Colonic mucosa (tissue), 4 donors: ENCODE measurements around the gene DPY30. TPM values are rescaled to one million over a fixed set of nuclear protein-coding genes. Genes with fewer than 3 reads are reported as not detected.
"Not testable (repeated sequence)": the region's sequence is repeated elsewhere in the genome, so short reads cannot be mapped to it uniquely, and the experiment has no call there.

Experiments
- DNase-seq: peaks from one replicate; pipeline ENCODE4 v3.0.0-alpha.2; 2020
- H3K27ac ChIP-seq: fragments of 200-600 bp; one replicate; pipeline ENCODE4 v1.8.0; 2021
- H3K27me3 ChIP-seq: fragments of 200-600 bp; one replicate; pipeline ENCODE4 v1.8.0; 2021
- H3K36me3 ChIP-seq: fragments of 200-600 bp; one replicate; pipeline ENCODE4 v1.8.0; 2021
- H3K4me1 ChIP-seq: fragments of 200-600 bp; one replicate; pipeline ENCODE4 v1.8.0; 2021; ENCODE audit warnings: mild to moderate bottlenecking
- H3K4me3 ChIP-seq: fragments of 200-600 bp; one replicate; pipeline ENCODE4 v1.8.0; 2021
- H3K9ac ChIP-seq, 2 donors: one replicate each; pipeline ENCODE4 v1.7.0; 2013; ENCODE audit warnings: control low read depth in 2 of 2, low read depth in 2 of 2, low read length in 2 of 2
- H3K9me3 ChIP-seq: fragments of 200-600 bp; one replicate; pipeline ENCODE4 v1.8.0; 2021
- CTCF ChIP-seq: fragments of 200-600 bp; IDR thresholded peaks from one replicate; pipeline ENCODE4 v1.8.0; 2022; ENCODE audit warnings: antibody characterized with exemption, mild to moderate bottlenecking
- intact Hi-C: fragments of 100-400 bp; cut with DNase I; formaldehyde crosslinking; loops from one replicate; pipeline ENCODE4 v1.14.1; 2022
- total RNA-seq, 2 donors: library from RNA; stranded (reverse); fragmentation: NEBNext Ultra II Directional in 1 of 2; extraction: Animal tissue kit (Norgen Biotek cat#: 25700) in 1 of 2; gene quantifications; one replicate each; pipeline ENCODE4 v1.2.1, GENCODE V29; 2021
- donor health status: healthy.
- donor health status: DM: no; HTN: no; CAD: no.
- donor health status: DM: no; HTN: no; CAD: no.

The DPY30 gene
- total RNA-seq, 2 donors from 2014 or later = 57.1 to 61.8 TPM

GRCh38 chr2:32063310-32064020, 23.9 kb upstream of the DPY30 start, which contains the start of gene SPAST:
Gene SPAST (plus strand): TSS chr2:32063556. CDS start chr2:32063832, 276 bp downstream.
- peak; percentile 33 for TF ChIP-seq CTCF
- intact Hi-C loops = loop anchor here (2.0 kb wide), 1 partner anchor 55 kb away; no protein-coding TSS in a partner anchor
- no peaks in the 10 kb centered on the region for H3K36me3 ChIP-seq
- peak within 1 kb of the TSS; percentile 73 to 77 for H3K9ac ChIP-seq
- peak within 1 kb of the TSS; percentile 94 for H3K27ac ChIP-seq
- H3K4me3 ChIP-seq = peak within 1 kb of the TSS; percentile 89
- H3K4me1 ChIP-seq = no peaks in the 10 kb centered on the region
- DNase-seq = peak; percentile 97
- no peaks in the 10 kb centered on the region for H3K27me3 ChIP-seq
- no peaks in the 10 kb centered on the region for H3K9me3 ChIP-seq

GRCh38 chr2:32061973-32062861, 22.6 kb upstream of the DPY30 start:
- Histone ChIP-seq H3K9me3 (no peaks in the 10 kb centered on the region), H3K27me3 (no peaks in the 10 kb centered on the region), H3K4me3 (peak overlapping the region; percentile 89), H3K9ac (peak overlapping the region; percentile 48 to 74), H3K27ac (peak overlapping the region; percentile 94), H3K36me3 (no peaks in the 10 kb centered on the region), H3K4me1 (no peaks in the 10 kb centered on the region)
- TF ChIP-seq CTCF = no peak
- intact Hi-C loops = loop anchor here (2.0 kb wide), 1 partner anchor 53 kb away; no protein-coding TSS in a partner anchor
- peak; percentile 66 for DNase-seq

- H3K27me3 ChIP-seq = no peaks in the 10 kb centered on the region
- TF ChIP-seq CTCF = no peak
- intact Hi-C loops = no loop called here
- DNase-seq = no peak
- no peaks in the 10 kb centered on the region for H3K4me1 ChIP-seq
- H3K9ac ChIP-seq = no peak overlapping the region
- no peak overlapping the region for H3K27ac ChIP-seq
- H3K9me3 ChIP-seq = no peaks in the 10 kb centered on the region
- H3K4me3 ChIP-seq = no peak overlapping the region
- no peaks in the 10 kb centered on the region for H3K36me3 ChIP-seq
Measured at GRCh38 chr2:32061430-32061829, 21.8 kb upstream of the DPY30 start.

- DNase-seq = no peak
- Histone ChIP-seq H3K4me3 (no peak overlapping the region), H3K9me3 (no peaks in the 10 kb centered on the region), H3K27me3 (no peaks in the 10 kb centered on the region), H3K4me1 (no peaks in the 10 kb centered on the region), H3K27ac (no peak overlapping the region), H3K9ac (no peak overlapping the region), H3K36me3 (no peaks in the 10 kb centered on the region)
- TF ChIP-seq CTCF = no peak
- intact Hi-C loops = no loop called here
Measured at GRCh38 chr2:32060266-32060665, 20.7 kb upstream of the DPY30 start.

- intact Hi-C loops = no loop called here
Measured at GRCh38 chr2:32058130-32058529, 18.5 kb upstream of the DPY30 start.

GRCh38 chr2:32054583-32054982, 15.0 kb upstream of the DPY30 start:
- H3K27ac ChIP-seq, DNase-seq, H3K27me3 ChIP-seq, H3K4me1 ChIP-seq, H3K9ac ChIP-seq, intact Hi-C loops, H3K9me3 ChIP-seq, H3K4me3 ChIP-seq, H3K36me3 ChIP-seq: not testable (repeated sequence)

More at GRCh38 chr2:32058130-32058529, 18.5 kb upstream of the DPY30 start:
- Histone ChIP-seq H3K36me3 (no peaks in the 10 kb centered on the region), H3K27me3 (no peaks in the 10 kb centered on the region), H3K9me3 (no peaks in the 10 kb centered on the region), H3K9ac (no peak overlapping the region), H3K27ac (no peak overlapping the region), H3K4me1 (no peaks in the 10 kb centered on the region), H3K4me3 (no peak overlapping the region)
- TF ChIP-seq CTCF = no peak
- no peak for DNase-seq
